ENCODE measurements around the gene KIAA1328. TPM values are rescaled to one million over a fixed set of nuclear protein-coding genes. Genes with fewer than 3 reads are reported as not detected.

The KIAA1328 gene
- polyA plus RNA-seq, 1 donor (not counting 4 experiments of a cell fraction or from before 2014, with no cell fraction given): 5.5 TPM

DNA sequence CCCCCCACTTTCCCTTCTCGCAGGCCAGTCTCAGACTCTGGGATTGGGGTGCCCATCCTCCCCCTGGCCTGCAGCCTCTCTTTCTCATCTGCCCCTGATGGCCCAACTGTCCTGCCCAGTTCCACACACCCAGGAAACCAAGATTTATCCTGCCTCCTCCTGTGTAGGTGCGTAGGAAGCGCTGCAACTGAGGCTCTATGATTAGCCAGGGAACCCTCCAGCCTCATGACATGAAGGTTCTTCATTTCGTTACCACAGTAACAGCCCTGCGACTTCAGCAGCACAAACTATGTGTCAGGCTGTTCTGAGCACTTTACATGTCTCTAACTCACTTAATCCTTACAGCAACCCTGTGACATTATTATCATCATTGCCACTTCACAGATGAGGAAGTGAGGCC is 430.8 kb downstream of the KIAA1328 start:
- Histone ChIP-seq H4K20me1 (ENCODE audit: control insufficient read depth, extremely low read depth, insufficient read depth, low read length) (no peaks in the 10 kb centered on the region), H3K9ac (ENCODE audit: control insufficient read depth, extremely low read depth, insufficient read depth, low read length) (no peak overlapping the region), H3K27me3 (ENCODE audit: control insufficient read depth, extremely low read depth, insufficient read depth, low read length) (peaks cover 41% of the 10 kb centered on the region), H3K9me1 (ENCODE audit: control insufficient read depth, extremely low read depth, insufficient read depth, low read length) (no peaks in the 10 kb centered on the region), H3K79me2 (ENCODE audit: control insufficient read depth, insufficient read depth, low read length) (no peaks in the 10 kb centered on the region), H2AFZ (ENCODE audit: control insufficient read depth, low read length) (no peak overlapping the region), H3K36me3 (ENCODE audit: control insufficient read depth in 2 of 2, extremely low read depth in 1 of 2, insufficient read depth in 2 of 2, low read length in 2 of 2) (no peaks in the 10 kb centered on the region), H3K4me2 (ENCODE audit: control insufficient read depth, extremely low read depth, insufficient read depth, low read depth, low read length) (no peak overlapping the region), H3K4me3 (ENCODE audit: control insufficient read depth in 2 of 3, extremely low read depth in 1 of 3, insufficient read depth in 2 of 3, low read depth in 1 of 3, low read length in 3 of 3) (no peak overlapping the region), H3K9me3 (ENCODE audit: control insufficient read depth, low read depth, low read length) (no peaks in the 10 kb centered on the region), H3K4me1 (ENCODE audit: control insufficient read depth, extremely low read depth, insufficient read depth, low read length) (no peaks in the 10 kb centered on the region), H3K27ac (ENCODE audit: control insufficient read depth, insufficient read depth, low read length) (no peak overlapping the region)
- dilution Hi-C loops (cut with MboI; ENCODE audit: extremely low pct_ligation_motif_present, low sequenced_read_pairs): no loop called here
- FAIRE-seq (no peak), DNase-seq (ENCODE audit: low read depth, low spot score) (no peak)
- TF ChIP-seq CTCF (optimal IDR thresholded peaks at IDR 0.05 in 1 of 3, IDR thresholded peaks at IDR 0.05 in 1 of 3, conservative IDR thresholded peaks at IDR 0.05 in 1 of 3; ENCODE audit: extremely low read depth in 1 of 3, insufficient read depth in 2 of 3, low read length in 3 of 3) (no peak), EZH2 (IDR thresholded peaks at IDR 0.05; ENCODE audit: low read length) (no peak)

- no peaks in the 10 kb centered on the region for H3K9me1 ChIP-seq (ENCODE audit: control insufficient read depth, extremely low read depth, insufficient read depth, low read length)
- H3K9ac ChIP-seq (ENCODE audit: control insufficient read depth, extremely low read depth, insufficient read depth, low read length): no peak overlapping the region
- no peaks in the 10 kb centered on the region for H3K4me1 ChIP-seq (ENCODE audit: control insufficient read depth, extremely low read depth, insufficient read depth, low read length)
- no peak overlapping the region for H2AFZ ChIP-seq (ENCODE audit: control insufficient read depth, low read length)
- no peak for DNase-seq (ENCODE audit: low read depth, low spot score)
- no peak overlapping the region for H3K4me2 ChIP-seq (ENCODE audit: control insufficient read depth, extremely low read depth, insufficient read depth, low read depth, low read length)
- no peak overlapping the region for H3K27ac ChIP-seq (ENCODE audit: control insufficient read depth, insufficient read depth, low read length)
- dilution Hi-C loops (cut with MboI; ENCODE audit: extremely low pct_ligation_motif_present, low sequenced_read_pairs): no loop called here
- no peak for FAIRE-seq
- no peaks in the 10 kb centered on the region for H3K36me3 ChIP-seq (ENCODE audit: control insufficient read depth in 2 of 2, extremely low read depth in 1 of 2, insufficient read depth in 2 of 2, low read length in 2 of 2)
- no peaks in the 10 kb centered on the region for H4K20me1 ChIP-seq (ENCODE audit: control insufficient read depth, extremely low read depth, insufficient read depth, low read length)
- H3K27me3 ChIP-seq (ENCODE audit: control insufficient read depth, extremely low read depth, insufficient read depth, low read length): peaks cover 33% of the 10 kb centered on the region
- no peaks in the 10 kb centered on the region for H3K9me3 ChIP-seq (ENCODE audit: control insufficient read depth, low read depth, low read length)
- H3K79me2 ChIP-seq (ENCODE audit: control insufficient read depth, insufficient read depth, low read length): no peaks in the 10 kb centered on the region
- TF ChIP-seq EZH2 (IDR thresholded peaks at IDR 0.05; ENCODE audit: low read length) (no peak), CTCF (optimal IDR thresholded peaks at IDR 0.05 in 1 of 3, IDR thresholded peaks at IDR 0.05 in 1 of 3, conservative IDR thresholded peaks at IDR 0.05 in 1 of 3; ENCODE audit: extremely low read depth in 1 of 3, insufficient read depth in 2 of 3, low read length in 3 of 3) (no peak)
- no peak overlapping the region for H3K4me3 ChIP-seq (ENCODE audit: control insufficient read depth in 2 of 3, extremely low read depth in 1 of 3, insufficient read depth in 2 of 3, low read depth in 1 of 3, low read length in 3 of 3)
These were observed 431.6 kb downstream of the KIAA1328 start for GRCh38 chr18:37260367-37261093.
